Measurements from ENCODE around the gene KNCN. TPM values are rescaled to one million over a fixed set of nuclear protein-coding genes. Genes with fewer than 3 reads are reported as not detected.

Gene KNCN
- total and polyA plus RNA-seq, 10 of the 15 experiments (the other 5 are each of a cell fraction or from before 2014, with no cell fraction given): not detected

DNA sequence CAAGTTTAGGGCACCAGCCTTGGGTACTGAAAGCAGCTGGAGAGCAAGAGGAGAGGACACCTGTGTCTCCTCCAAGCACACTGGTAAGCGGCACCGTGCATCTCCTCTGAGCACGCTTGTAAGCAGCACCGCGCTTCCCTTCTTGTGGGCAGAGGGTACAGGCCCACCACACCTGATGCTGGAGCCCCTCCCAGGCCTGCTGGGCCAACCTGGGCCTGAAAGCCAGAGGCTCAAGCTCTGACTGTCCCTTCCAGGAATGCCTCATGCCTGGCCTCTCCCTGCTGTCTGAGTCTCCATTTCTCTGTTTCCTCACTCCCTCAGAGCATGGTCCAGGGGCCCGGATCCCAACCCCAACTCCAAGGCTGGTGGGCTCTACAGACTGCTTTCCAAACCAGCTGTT, 35.9 kb downstream of the KNCN start:
- no peak overlapping the region for H3K9ac ChIP-seq (ENCODE audit: control insufficient read depth, insufficient read depth, low read length)
- H3K9me3 ChIP-seq (replicated peaks; ENCODE audit: control insufficient read depth, insufficient read depth, low read length): no peaks in the 10 kb centered on the region
- no peaks in the 10 kb centered on the region; a peak in 1 of 4 replicates for H3K27me3 ChIP-seq (replicated peaks in 1 of 2; ENCODE audit: control insufficient read depth in 2 of 2, insufficient read depth in 2 of 2, low read length in 1 of 2)
- ChIA-PET SMC1A (ENCODE audit: uncharacterized antibody, unreplicated experiment) (interaction anchor here (1.0 kb wide), 1 partner anchor 12 kb away, joined by 3 read pairs; no protein-coding TSS in a partner anchor), CTCF (no interaction called here), POLR2A (no interaction called here), RAD21 (ENCODE audit: unreplicated experiment) (interaction anchor here (0.6 kb wide), 1 partner anchor 27 kb away, joined by 5 read pairs; no protein-coding TSS in a partner anchor)
- FAIRE-seq (no peak), ATAC-seq (no peak), DNase-seq (ENCODE audit: low read depth, low spot score) (no peak)
- H3K27ac ChIP-seq (ENCODE audit: control insufficient read depth, insufficient read depth): no peak overlapping the region
- H4K20me1 ChIP-seq (ENCODE audit: control insufficient read depth, insufficient read depth): no peaks in the 10 kb centered on the region
- intact Hi-C loops (cut with micrococcal nuclease; ENCODE audit: unreplicated experiment) (no loop called here), in situ Hi-C loops (cut with MboI) (no loop called here)
- BruUV-seq (replicated peaks): no TSS peak
- H2AFZ ChIP-seq (ENCODE audit: control insufficient read depth, low read depth, low read length): no peak overlapping the region
- no peak overlapping the region for H3K4me2 ChIP-seq (ENCODE audit: control insufficient read depth, insufficient read depth)
- H3K79me2 ChIP-seq (ENCODE audit: control insufficient read depth, insufficient read depth, low read length): no peaks in the 10 kb centered on the region
- no peaks in the 10 kb centered on the region for H3K36me3 ChIP-seq (ENCODE audit: control insufficient read depth in 2 of 2, insufficient read depth in 2 of 2, low read length in 1 of 2)
- no peak overlapping the region for H3K4me3 ChIP-seq
- WGBS (ENCODE audit: insufficient coverage, insufficient replicate concordance, low lambda C conversion rate, missing lambda C conversion rate): 54% methylated on average over 6 of the region's 6 CpGs
- no peaks in the 10 kb centered on the region for H3K4me1 ChIP-seq (ENCODE audit: control insufficient read depth, insufficient read depth, low read length)
- TF ChIP-seq MTA3 (IDR thresholded peaks at IDR 0.05; ENCODE audit: borderline replicate concordance, low read length) (no peak), SUZ12 (IDR thresholded peaks at IDR 0.05; ENCODE audit: unreplicated experiment) (no peak), CHD2 (IDR thresholded peaks at IDR 0.05; ENCODE audit: borderline replicate concordance, low read depth, low read length) (no peak), ZSCAN29 (IDR thresholded peaks at IDR 0.05) (no peak), ASH2L (IDR thresholded peaks at IDR 0.05; ENCODE audit: borderline replicate concordance, low read depth) (no peak), CREB1 (IDR thresholded peaks at IDR 0.05; ENCODE audit: low read depth) (no peak), POLR2AphosphoS2 (IDR thresholded peaks at IDR 0.05; ENCODE audit: low read depth, low read length) (no peak), NFXL1 (IDR thresholded peaks at IDR 0.05; ENCODE audit: borderline replicate concordance) (no peak), SUPT20H (IDR thresholded peaks at IDR 0.05; ENCODE audit: borderline replicate concordance, control insufficient read depth, low read depth, low read length) (no peak), TCF12 (IDR thresholded peaks at IDR 0.05; ENCODE audit: low read depth, low read length) (no peak), EP300 (IDR thresholded peaks at IDR 0.05; ENCODE audit: borderline replicate concordance in 1 of 2, control insufficient read depth in 1 of 2, low read depth in 2 of 2, low read length in 2 of 2) (no peak), ZNF622 (IDR thresholded peaks at IDR 0.05) (no peak), NFYB (IDR thresholded peaks at IDR 0.05; ENCODE audit: insufficient read depth, low read depth, low read length) (no peak)
- TF ChIP-seq, protein P1, sequence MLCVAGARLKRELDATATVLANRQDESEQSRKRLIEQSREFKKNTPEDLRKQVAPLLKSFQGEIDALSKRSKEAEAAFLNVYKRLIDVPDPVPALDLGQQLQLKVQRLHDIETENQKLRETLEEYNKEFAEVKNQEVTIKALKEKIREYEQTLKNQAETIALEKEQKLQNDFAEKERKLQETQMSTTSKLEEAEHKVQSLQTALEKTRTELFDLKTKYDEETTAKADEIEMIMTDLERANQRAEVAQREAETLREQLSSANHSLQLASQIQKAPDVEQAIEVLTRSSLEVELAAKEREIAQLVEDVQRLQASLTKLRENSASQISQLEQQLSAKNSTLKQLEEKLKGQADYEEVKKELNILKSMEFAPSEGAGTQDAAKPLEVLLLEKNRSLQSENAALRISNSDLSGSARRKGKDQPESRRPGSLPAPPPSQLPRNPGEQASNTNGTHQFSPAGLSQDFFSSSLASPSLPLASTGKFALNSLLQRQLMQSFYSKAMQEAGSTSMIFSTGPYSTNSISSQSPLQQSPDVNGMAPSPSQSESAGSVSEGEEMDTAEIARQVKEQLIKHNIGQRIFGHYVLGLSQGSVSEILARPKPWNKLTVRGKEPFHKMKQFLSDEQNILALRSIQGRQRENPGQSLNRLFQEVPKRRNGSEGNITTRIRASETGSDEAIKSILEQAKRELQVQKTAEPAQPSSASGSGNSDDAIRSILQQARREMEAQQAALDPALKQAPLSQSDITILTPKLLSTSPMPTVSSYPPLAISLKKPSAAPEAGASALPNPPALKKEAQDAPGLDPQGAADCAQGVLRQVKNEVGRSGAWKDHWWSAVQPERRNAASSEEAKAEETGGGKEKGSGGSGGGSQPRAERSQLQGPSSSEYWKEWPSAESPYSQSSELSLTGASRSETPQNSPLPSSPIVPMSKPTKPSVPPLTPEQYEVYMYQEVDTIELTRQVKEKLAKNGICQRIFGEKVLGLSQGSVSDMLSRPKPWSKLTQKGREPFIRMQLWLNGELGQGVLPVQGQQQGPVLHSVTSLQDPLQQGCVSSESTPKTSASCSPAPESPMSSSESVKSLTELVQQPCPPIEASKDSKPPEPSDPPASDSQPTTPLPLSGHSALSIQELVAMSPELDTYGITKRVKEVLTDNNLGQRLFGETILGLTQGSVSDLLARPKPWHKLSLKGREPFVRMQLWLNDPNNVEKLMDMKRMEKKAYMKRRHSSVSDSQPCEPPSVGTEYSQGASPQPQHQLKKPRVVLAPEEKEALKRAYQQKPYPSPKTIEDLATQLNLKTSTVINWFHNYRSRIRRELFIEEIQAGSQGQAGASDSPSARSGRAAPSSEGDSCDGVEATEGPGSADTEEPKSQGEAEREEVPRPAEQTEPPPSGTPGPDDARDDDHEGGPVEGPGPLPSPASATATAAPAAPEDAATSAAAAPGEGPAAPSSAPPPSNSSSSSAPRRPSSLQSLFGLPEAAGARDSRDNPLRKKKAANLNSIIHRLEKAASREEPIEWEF (IDR thresholded peaks at IDR 0.05; ENCODE audit: insufficient replicate concordance, low read depth, low read length): no peak
- TF ChIP-seq, protein P2, sequence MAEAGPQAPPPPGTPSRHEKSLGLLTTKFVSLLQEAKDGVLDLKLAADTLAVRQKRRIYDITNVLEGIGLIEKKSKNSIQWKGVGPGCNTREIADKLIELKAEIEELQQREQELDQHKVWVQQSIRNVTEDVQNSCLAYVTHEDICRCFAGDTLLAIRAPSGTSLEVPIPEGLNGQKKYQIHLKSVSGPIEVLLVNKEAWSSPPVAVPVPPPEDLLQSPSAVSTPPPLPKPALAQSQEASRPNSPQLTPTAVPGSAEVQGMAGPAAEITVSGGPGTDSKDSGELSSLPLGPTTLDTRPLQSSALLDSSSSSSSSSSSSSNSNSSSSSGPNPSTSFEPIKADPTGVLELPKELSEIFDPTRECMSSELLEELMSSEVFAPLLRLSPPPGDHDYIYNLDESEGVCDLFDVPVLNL (IDR thresholded peaks at IDR 0.05; ENCODE audit: low read depth, low read length): no peak
- TF ChIP-seq, protein P3, sequence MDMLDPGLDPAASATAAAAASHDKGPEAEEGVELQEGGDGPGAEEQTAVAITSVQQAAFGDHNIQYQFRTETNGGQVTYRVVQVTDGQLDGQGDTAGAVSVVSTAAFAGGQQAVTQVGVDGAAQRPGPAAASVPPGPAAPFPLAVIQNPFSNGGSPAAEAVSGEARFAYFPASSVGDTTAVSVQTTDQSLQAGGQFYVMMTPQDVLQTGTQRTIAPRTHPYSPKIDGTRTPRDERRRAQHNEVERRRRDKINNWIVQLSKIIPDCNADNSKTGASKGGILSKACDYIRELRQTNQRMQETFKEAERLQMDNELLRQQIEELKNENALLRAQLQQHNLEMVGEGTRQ (IDR thresholded peaks at IDR 0.05; ENCODE audit: borderline replicate concordance, low read depth, low read length): no peak
